NCI-H1930 (cell line): ENCODE results near the gene OR4C12.
"Not testable (repeated sequence)": the region's sequence is repeated elsewhere in the genome, so short reads cannot be mapped to it uniquely, and the experiment has no call there.

Experiments
- DNase-seq, 2 experiments: peaks; one replicate each; lab custom pipeline; 2025; lab: John Stamatoyannopoulos, UW

The OR4C12 gene

DNA sequence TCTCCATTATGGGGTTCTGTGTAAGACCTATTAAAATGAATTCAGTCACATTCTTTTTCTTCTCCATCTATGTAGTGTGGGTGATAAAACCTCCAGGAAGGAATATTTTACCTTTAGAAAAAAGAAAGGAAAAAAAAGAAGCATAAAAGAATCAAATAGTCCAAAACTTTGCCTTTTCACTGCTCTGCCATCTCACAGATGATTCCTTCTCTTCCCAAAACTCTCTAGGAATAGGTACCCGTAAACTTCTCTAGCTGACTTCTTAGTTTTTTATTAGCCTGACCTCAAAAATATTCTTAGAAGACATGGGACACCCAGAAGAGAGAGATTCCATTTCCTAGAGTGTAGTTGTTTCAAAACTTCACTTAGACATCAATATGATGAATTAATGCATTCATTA lies at the start of gene OR4C12:
OR4C12 (minus strand) TSS at position 101 of the 400 bp plus-strand sequence; CDS start at position 67, 34 bp downstream.
- DNase-seq, result not testable (repeated sequence)

DNA sequence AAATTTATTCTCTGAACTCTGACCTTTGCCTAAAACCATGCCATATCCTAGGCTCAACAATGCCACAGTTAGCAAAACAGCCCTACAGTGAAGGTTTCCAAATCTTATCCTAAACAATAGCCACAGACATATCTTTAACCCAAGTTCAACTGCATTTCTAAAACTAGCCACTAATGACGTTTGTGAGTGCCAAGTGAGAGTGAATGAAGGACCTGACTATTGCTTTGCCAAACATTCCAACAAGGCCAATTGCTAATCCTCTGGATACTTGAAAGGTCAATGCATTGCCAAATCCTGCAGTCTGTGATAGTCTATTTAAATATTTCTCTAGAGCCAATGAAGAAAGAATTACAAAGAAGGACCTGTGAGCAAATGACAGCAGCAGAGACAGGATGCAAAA lies 47.9 kb upstream of the OR4C12 start:
- DNase-seq, result no peak

DNA sequence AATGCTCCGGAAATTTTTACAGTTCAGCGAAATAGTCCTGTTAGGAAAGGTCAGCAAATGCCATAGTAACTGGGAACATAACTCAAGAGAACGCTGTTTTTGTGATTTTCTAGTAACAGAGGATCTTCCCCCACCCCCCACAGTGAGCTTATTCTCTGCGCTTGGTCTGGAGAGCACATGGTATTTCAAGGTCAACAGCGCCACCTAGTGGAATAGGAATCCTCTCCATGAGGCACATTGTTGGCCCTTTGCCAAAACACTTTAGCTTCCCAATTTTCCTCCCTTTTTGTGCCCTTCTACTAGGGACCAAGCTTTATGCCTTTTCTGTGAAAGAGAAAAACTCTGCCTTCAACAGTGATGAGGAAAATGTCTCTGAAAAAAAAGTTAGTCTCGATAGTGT lies 13.2 kb upstream of the OR4C12 start:
- DNase-seq, result peak; percentile 51 to 68

DNA sequence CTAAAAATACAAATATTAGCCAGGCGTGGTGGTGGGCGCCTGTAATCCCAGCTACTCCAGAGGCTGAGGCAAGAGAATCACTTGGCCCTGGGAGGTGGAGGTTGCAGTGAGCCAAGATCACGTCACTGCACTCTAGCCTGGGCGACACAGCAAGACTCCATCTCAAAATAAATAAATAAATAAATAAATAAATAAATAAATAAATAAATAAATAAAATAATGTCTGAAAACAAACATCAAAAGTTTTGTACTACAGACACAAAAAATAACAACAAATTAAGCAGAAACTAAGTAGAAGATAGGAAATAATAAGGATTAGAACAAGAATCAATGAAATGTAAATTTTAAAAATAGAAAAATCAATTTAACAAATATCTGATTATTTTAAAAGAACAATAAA lies 8.9 kb downstream of the OR4C12 start:
- not testable (repeated sequence) for DNase-seq

DNA sequence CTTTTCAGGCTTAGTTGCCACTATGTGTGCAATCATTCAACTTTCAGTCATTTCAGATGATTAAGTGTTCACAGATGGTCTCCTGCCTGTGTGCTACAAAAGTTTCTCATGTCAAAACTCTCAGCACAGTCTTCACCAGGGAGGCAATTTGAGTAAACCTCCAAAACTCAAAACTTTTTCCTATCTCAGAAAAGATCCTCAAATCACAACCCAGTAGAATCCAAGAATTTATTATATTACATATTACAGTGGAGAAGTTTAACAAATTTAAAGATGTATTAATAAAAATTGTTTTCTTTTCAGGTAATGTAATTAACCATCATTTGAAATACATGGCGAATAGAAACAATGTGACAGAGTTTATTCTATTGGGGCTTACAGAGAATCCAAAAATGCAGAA lies 30.2 kb downstream of the OR4C12 start, which contains the start of gene OR4C13:
OR4C13 (plus strand) TSS at position 301 of the 400 bp plus-strand sequence; CDS start at position 333, 32 bp downstream.
- DNase-seq, result no peak

DNA sequence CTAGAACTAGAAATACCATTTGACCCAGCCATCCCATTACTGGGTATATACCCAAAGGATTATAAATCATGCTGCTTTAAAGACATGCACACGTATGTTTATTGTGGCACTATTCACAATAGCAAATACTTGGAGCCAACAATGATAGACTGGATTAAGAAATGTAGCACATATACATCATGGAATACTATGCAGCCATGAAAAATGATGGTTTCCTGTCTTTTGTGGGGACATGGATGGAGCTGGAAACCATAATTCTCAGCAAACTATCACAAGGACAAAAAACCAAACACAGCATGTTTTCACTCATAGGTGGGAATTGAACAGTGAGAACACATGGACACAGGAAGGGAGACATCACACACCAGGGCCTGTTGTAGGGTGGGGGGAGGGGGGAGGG lies 33.6 kb downstream of the OR4C12 start:
- not testable (repeated sequence) for DNase-seq
